Gastroesophageal sphincter (tissue), 4 donors: ENCODE results near the gene SCFD2. TPM values are rescaled to one million over a fixed set of nuclear protein-coding genes. Genes with fewer than 3 reads are reported as not detected.

Experiments
- ATAC-seq: fragments of 150-250 bp; one replicate; pipeline ENCODE4 v1.9.1; 2016; ENCODE audit warnings: mild to moderate bottlenecking, moderate library complexity
- H3K27ac ChIP-seq, 4 donors: fragments of 200-600 bp; sonication (generic) in 3 of 4; 1 replicate in 3 of 4; 2 replicates in 1 of 4; pipeline ENCODE4 v1.5.1; 2016 to 2019
- H3K27me3 ChIP-seq: fragments of 200-600 bp; sonication (generic); one replicate; pipeline ENCODE4 v1.5.1; 2019
- H3K36me3 ChIP-seq, 2 donors: fragments of 200-600 bp; sonication (generic); one replicate each; pipeline ENCODE4 v1.5.1; 2019; ENCODE audit warnings: control low read depth in 1 of 2
- H3K4me1 ChIP-seq, 3 donors: fragments of 200-600 bp; sonication (generic); 1 replicate in 2 of 3; 2 replicates in 1 of 3; pipeline ENCODE4 v1.5.1; 2016 to 2019; ENCODE audit warnings: control low read depth in 2 of 3
- H3K4me3 ChIP-seq, 2 donors: fragments of 200-600 bp; sonication (generic); one replicate each; pipeline ENCODE4 v1.5.1; 2019; ENCODE audit warnings: mild to moderate bottlenecking in 1 of 2, moderate library complexity in 1 of 2
- H3K9me3 ChIP-seq, 3 donors: fragments of 200-600 bp; sonication (generic); one replicate each; pipeline ENCODE4 v1.5.1; 2017 to 2019; ENCODE audit warnings: control low read depth in 2 of 3
- EP300 ChIP-seq: sonication (generic); formaldehyde crosslinking; IDR thresholded peaks from one replicate; pipeline ENCODE4 v1.6.1; 2017; ENCODE audit warnings: antibody characterized with exemption, mild to moderate bottlenecking
- POLR2A ChIP-seq, 2 donors: fragments of 450-650 bp; IDR thresholded peaks; one replicate each; pipeline ENCODE4 v1.6.1; 2017; ENCODE audit warnings: antibody characterized with exemption in 2 of 2, mild to moderate bottlenecking in 2 of 2, moderate library complexity in 1 of 2
- POLR2AphosphoS5 ChIP-seq: sonication (generic); formaldehyde crosslinking; IDR thresholded peaks from one replicate; pipeline ENCODE4 v1.6.1; 2017; ENCODE audit warnings: antibody characterized with exemption
- WGBS, 2 donors: methylation state at CpG; one replicate each; pipeline ENCODE4 v1.1.5; 2018; ENCODE audit warnings: low coverage in 1 of 2; 5-methylcytosine and 5-hydroxymethylcytosine counted together
- total RNA-seq, 4 donors: library from RNA; depleted of rRNA; stranded (reverse); fragments of >200 nt; gene quantifications; one replicate each; pipeline ENCODE4 v1.1.0, GENCODE V29; 2016
- TF ChIP-seq, protein P1 (sequence below), 4 experiments: fragments of 200-600 bp in 2 of 4; fragments of 450-650 bp in 2 of 4; sonication (generic) in 1 of 4; IDR thresholded peaks; one replicate each; pipeline ENCODE4 v1.5.1; 2017 to 2019; ENCODE audit warnings: antibody characterized with exemption in 4 of 4, mild to moderate bottlenecking in 2 of 4, moderate library complexity in 2 of 4

Gene SCFD2
- total RNA-seq, 4 donors from 2014 or later: 8.9 to 17.6 (median 14.6) TPM

DNA sequence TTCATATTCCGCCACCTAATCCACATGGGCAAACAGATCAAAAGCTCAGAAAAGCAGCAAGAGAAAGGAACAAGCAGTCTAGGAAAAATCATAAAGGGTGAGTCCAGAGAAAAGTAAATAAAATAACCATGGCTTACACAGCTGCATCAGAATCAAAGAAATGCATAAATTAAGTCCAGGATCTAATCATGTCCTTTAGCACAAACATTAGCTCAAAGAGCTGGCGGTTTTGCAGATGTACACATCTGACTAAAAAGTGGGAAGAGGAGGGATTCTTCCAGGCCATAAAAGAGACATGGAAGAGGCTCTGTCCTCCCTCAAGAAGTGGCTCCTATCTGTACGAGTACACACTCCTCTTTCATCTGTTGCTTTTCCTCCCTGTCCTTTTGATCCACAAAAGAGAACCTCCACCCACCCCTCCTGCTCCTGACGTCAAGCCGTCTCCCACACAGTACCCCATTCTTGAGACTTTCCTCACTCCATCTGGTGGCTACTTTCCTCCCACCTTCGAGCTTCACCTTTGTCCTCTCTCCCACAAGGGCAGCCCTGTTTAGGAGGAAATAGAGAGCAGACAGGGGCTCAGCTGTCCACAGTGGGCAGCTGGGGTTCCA is 411.2 kb downstream of the SCFD2 start:
- Histone ChIP-seq H3K36me3 (no peaks in the 10 kb centered on the region), H3K27me3 (no peaks in the 10 kb centered on the region), H3K27ac (no peak overlapping the region), H3K9me3 (no peaks in the 10 kb centered on the region), H3K4me1 (peaks cover 0 to 23% (median 2%) of the 10 kb centered on the region in 3 donors), H3K4me3 (no peak overlapping the region)
- no peak for ATAC-seq
- WGBS, 2 donors: 89 to 91% methylated on average over 5 to 6 of the region's 6 CpGs
- TF ChIP-seq POLR2AphosphoS5: no peak
- no peak for TF ChIP-seq EP300
- no peak for TF ChIP-seq POLR2A (IDR thresholded peaks at IDR 0.05)
- TF ChIP-seq, protein P1, sequence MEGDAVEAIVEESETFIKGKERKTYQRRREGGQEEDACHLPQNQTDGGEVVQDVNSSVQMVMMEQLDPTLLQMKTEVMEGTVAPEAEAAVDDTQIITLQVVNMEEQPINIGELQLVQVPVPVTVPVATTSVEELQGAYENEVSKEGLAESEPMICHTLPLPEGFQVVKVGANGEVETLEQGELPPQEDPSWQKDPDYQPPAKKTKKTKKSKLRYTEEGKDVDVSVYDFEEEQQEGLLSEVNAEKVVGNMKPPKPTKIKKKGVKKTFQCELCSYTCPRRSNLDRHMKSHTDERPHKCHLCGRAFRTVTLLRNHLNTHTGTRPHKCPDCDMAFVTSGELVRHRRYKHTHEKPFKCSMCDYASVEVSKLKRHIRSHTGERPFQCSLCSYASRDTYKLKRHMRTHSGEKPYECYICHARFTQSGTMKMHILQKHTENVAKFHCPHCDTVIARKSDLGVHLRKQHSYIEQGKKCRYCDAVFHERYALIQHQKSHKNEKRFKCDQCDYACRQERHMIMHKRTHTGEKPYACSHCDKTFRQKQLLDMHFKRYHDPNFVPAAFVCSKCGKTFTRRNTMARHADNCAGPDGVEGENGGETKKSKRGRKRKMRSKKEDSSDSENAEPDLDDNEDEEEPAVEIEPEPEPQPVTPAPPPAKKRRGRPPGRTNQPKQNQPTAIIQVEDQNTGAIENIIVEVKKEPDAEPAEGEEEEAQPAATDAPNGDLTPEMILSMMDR (IDR thresholded peaks at IDR 0.05): no peak

DNA sequence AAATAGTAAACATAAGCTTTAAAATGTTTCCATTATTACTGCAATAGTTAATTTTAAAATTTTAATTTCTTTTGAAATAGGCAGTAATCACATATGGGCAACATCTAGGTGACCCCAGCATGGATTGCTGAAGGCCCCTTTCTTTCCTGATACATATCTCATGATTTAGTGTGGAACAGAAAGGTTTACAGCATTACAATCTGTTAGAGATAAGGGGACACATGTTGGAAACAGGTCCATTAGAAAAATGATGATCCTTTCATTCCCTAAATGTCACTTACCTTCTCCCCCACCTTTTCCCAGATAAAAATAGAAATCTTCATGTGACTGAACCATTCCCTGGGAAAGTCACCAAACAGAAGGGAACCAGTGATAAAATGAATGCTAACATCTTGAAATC is 413.3 kb downstream of the SCFD2 start:
- no peaks in the 10 kb centered on the region for H3K9me3 ChIP-seq
- no peak for TF ChIP-seq EP300
- TF ChIP-seq, protein P1 (IDR thresholded peaks at IDR 0.05): no peak
- no peak overlapping the region for H3K27ac ChIP-seq
- ATAC-seq: no peak
- no peak overlapping the region for H3K4me3 ChIP-seq
- H3K4me1 ChIP-seq: peaks cover 0 to 11% (median 0%) of the 10 kb centered on the region in 3 donors
- no peaks in the 10 kb centered on the region for H3K27me3 ChIP-seq
- no peaks in the 10 kb centered on the region for H3K36me3 ChIP-seq

DNA sequence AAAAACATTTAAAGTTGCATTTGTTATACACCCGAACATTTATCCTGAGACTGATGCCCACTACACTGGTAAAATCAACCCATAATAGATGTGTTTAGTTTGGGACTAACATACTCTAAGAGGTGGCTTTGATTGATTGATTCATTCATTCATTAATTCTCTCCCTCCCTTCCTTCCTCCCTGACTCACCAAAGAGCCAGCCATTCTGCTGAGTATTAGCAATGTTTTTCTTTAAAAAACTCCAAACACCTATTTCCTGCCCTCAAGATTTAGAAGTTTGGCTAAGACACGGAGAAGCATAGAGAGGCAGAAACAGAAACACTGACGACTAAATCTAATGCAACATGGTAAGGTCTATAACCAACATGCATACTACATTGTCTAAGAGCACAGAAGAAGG is 414.8 kb downstream of the SCFD2 start:
- no peaks in the 10 kb centered on the region for H3K27me3 ChIP-seq
- no peak for ATAC-seq
- H3K9me3 ChIP-seq: no peaks in the 10 kb centered on the region
- TF ChIP-seq POLR2A (IDR thresholded peaks at IDR 0.05) (no peak), POLR2AphosphoS5 (no peak), EP300 (no peak)
- TF ChIP-seq, protein P1 (IDR thresholded peaks at IDR 0.05): no peak
- WGBS, 2 donors: 86 to 92% methylated on average over 3 of the region's 3 CpGs
- H3K4me1 ChIP-seq: no peaks in the 10 kb centered on the region
- H3K36me3 ChIP-seq: no peaks in the 10 kb centered on the region
- no peak overlapping the region for H3K27ac ChIP-seq
- H3K4me3 ChIP-seq: no peak overlapping the region

DNA sequence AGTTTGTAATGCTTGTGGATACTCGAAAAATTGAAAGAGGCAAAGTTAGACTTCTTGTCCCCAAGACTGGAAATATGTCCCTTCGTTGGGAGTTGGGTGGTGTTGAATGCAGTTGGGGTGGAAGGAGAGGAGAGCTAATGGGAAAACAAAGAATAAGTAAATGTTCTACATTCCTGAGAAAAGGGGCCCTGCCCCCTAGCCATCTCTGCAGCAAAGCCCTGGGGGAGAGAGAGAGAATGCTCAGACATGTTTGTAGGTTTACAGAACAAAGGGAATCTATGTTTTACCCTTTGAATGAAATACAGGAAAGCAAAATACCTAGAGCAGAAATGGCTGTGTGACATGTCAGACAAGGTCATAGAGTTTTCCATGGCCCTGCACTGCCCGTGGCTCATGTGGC is 415.6 kb downstream of the SCFD2 start:
- Histone ChIP-seq H3K27ac (no peak overlapping the region), H3K27me3 (no peaks in the 10 kb centered on the region), H3K4me3 (no peak overlapping the region), H3K36me3 (no peaks in the 10 kb centered on the region), H3K9me3 (no peaks in the 10 kb centered on the region), H3K4me1 (no peaks in the 10 kb centered on the region)
- TF ChIP-seq, protein P1 (IDR thresholded peaks at IDR 0.05): no peak
- TF ChIP-seq POLR2A (IDR thresholded peaks at IDR 0.05) (no peak), POLR2AphosphoS5 (no peak)
- WGBS, 2 donors: 93 to 100% methylated on average over 2 to 3 of the region's 3 CpGs
- no peak for ATAC-seq

DNA sequence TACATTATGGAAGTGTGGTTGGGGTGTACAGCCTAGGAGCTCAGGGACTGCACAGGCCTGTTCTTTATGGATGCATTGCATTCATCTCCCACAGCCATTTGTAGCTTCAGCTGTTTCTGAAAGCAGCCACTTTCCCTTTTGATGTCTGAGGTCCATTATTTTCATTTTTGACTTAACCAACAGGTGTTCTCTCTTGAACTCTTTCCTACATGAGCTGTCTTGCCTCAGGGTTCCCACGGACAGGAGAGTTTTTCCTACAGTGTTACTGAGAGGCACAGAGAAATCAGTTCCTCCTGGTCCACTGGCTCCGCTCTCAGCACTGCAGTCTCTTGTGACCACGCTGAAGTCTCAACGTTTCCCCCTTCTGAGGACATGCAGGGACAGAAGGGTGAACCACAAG is 416.5 kb downstream of the SCFD2 start:
- Histone ChIP-seq H3K27me3 (no peaks in the 10 kb centered on the region), H3K9me3 (no peaks in the 10 kb centered on the region), H3K4me3 (no peak overlapping the region), H3K4me1 (no peaks in the 10 kb centered on the region), H3K27ac (no peak overlapping the region), H3K36me3 (no peaks in the 10 kb centered on the region)
- WGBS, 2 donors: 57% methylated on average over 1 of the region's 4 CpGs; no CpG with 5 or more reads in 1 of the 2 donors
- TF ChIP-seq POLR2AphosphoS5 (no peak), EP300 (no peak), POLR2A (IDR thresholded peaks at IDR 0.05) (no peak)
- TF ChIP-seq, protein P1 (IDR thresholded peaks at IDR 0.05): no peak
- ATAC-seq: no peak
